RCC 7860 (cell line): Measurements from ENCODE around the gene KCNK15.
A peak's percentile ranks its signal among the peaks of the same experiment; 100 is the strongest.

ENCODE experiments used
- DNase-seq: peaks from one replicate; pipeline ENCODE4 v3.0.0-alpha.2; 2015; ENCODE audit warnings: low spot score
- FAIRE-seq: peaks from 2 replicates; lab custom pipeline; 2012; peaks lifted over from hg19 to GRCh38; lab: Jason Lieb, UNC

Gene KCNK15

GRCh38 chr20:44714701-44715498 lies 30.8 kb upstream of the KCNK15 start, which contains the start of gene CCN5:
Gene CCN5, plus strand, starts transcription at chr20:44715369. Its CDS starts 22 bp downstream, at chr20:44715391.
- FAIRE-seq (peak; percentile 78), DNase-seq (peak; percentile 69)

- no peak for DNase-seq
- FAIRE-seq, result no peak
Measured at GRCh38 chr20:44715499-44716308, 30.0 kb upstream of the KCNK15 start.

GRCh38 chr20:44716309-44717106 lies 29.2 kb upstream of the KCNK15 start:
- FAIRE-seq, result no peak
- no peak for DNase-seq

- DNase-seq (no peak), FAIRE-seq (no peak)
Measured at GRCh38 chr20:44717986-44718385, 27.7 kb upstream of the KCNK15 start.

- no peak for FAIRE-seq
Measured at GRCh38 chr20:44719841-44720240, 25.8 kb upstream of the KCNK15 start.

GRCh38 chr20:44720621-44720996 lies 25.1 kb upstream of the KCNK15 start:
- DNase-seq, result peak; percentile 94
- peak; percentile 88 for FAIRE-seq

More at GRCh38 chr20:44719841-44720240, 25.8 kb upstream of the KCNK15 start:
- DNase-seq, result no peak

GRCh38 chr20:44720997-44721784 lies 24.5 kb upstream of the KCNK15 start:
- no peak for FAIRE-seq
- peak; percentile 80 for DNase-seq

- no peak for FAIRE-seq
- no peak for DNase-seq
Measured at GRCh38 chr20:44721785-44722054, 23.9 kb upstream of the KCNK15 start.

- no peak for DNase-seq
- FAIRE-seq, result no peak
Measured at GRCh38 chr20:44722990-44723389, 22.7 kb upstream of the KCNK15 start.

GRCh38 chr20:44723391-44723790 lies 22.3 kb upstream of the KCNK15 start:
- no peak for DNase-seq
- no peak for FAIRE-seq

- no peak for FAIRE-seq
Measured at GRCh38 chr20:44723798-44724362, 21.8 kb upstream of the KCNK15 start.

GRCh38 chr20:44724423-44725091 lies 21.1 kb upstream of the KCNK15 start:
- FAIRE-seq (no peak), DNase-seq (no peak)

More at GRCh38 chr20:44723798-44724362, 21.8 kb upstream of the KCNK15 start:
- DNase-seq, result no peak

- FAIRE-seq, result no peak
- DNase-seq, result no peak
Measured at GRCh38 chr20:44725837-44726236, 19.8 kb upstream of the KCNK15 start.

GRCh38 chr20:44727039-44727438 lies 18.6 kb upstream of the KCNK15 start:
- no peak for DNase-seq
- FAIRE-seq, result no peak

GRCh38 chr20:44727651-44728050 lies 18.0 kb upstream of the KCNK15 start:
- no peak for FAIRE-seq
- DNase-seq, result no peak

- FAIRE-seq, result peak; percentile 93
- DNase-seq, result peak; percentile 89
Measured at GRCh38 chr20:44728801-44729443, 16.7 kb upstream of the KCNK15 start.

- peak; percentile 92 for DNase-seq
- peak; percentile 86 for FAIRE-seq
Measured at GRCh38 chr20:44730441-44730840, 15.2 kb upstream of the KCNK15 start.

GRCh38 chr20:44731657-44732056 lies 14.0 kb upstream of the KCNK15 start:
- DNase-seq, result no peak
- no peak for FAIRE-seq

GRCh38 chr20:44732327-44732726 lies 13.3 kb upstream of the KCNK15 start:
- FAIRE-seq (no peak), DNase-seq (no peak)
